ENCODE results near the gene TFG. TPM values are rescaled to one million over a fixed set of nuclear protein-coding genes. Genes with fewer than 3 reads are reported as not detected.

Gene TFG
- total and polyA plus RNA-seq, 2 of the 4 experiments (the other 2 are of a cell fraction): 47.7 to 165 TPM

DNA sequence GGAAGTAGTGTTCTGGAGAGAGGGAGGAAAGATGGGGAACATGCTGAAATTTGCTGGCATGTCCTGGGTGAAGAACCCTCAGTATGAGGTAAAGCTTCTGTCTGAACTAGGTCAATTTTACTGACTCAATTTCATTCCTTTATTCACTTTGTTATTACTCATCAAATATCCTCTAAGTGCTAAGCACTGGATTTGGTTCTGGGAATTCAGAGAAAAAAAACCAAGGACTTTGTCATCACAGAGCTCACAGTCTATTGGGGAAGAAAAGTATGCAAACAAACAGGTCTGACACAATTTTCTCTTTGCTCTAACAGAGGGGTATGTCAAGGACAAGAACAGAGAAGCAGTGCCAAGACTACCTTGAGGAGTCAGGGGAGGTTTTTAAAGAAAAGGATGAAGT, 68.0 kb downstream of the TFG start:
- H3K27ac ChIP-seq (ENCODE audit: insufficient read depth, low read length): no peak overlapping the region
- H3K4me3 ChIP-seq (ENCODE audit: insufficient read depth, low read depth, low read length): no peak overlapping the region
- in situ Hi-C loops (cut with MboI; ENCODE audit: low sequenced_read_pairs): no loop called here

More for the DNA sequence above, 68.0 kb downstream of the TFG start:
- Histone ChIP-seq H4K5ac (ENCODE audit: low read depth, low read length) (no peak overlapping the region), H3K79me1 (ENCODE audit: low read depth in 1 of 2, low read length in 2 of 2) (no peaks in the 10 kb centered on the region), H3K9me3 (ENCODE audit: control insufficient read depth, insufficient read depth, low read length) (no peaks in the 10 kb centered on the region), H4K20me1 (ENCODE audit: insufficient read depth, low read length) (no peaks in the 10 kb centered on the region), H2BK120ac (ENCODE audit: low read depth, low read length) (no peak overlapping the region), H3K4me2 (ENCODE audit: low read depth, low read length) (no peak overlapping the region), H4K91ac (ENCODE audit: insufficient read depth, low read depth, low read length) (no peak overlapping the region), H3K36me3 (ENCODE audit: control insufficient read depth, insufficient read depth, low read length) (no peaks in the 10 kb centered on the region), H3K56ac (ENCODE audit: extremely low read depth, insufficient read depth, low read length) (no peak overlapping the region), H3K14ac (replicated peaks; ENCODE audit: low read depth, low read length) (no peak overlapping the region; the same call in 1 of the 2 replicates), H4K8ac (ENCODE audit: low read depth in 2 of 2, low read length in 2 of 2) (peak overlapping the region in 1 of 2 experiments; percentile 19; a peak in 1 of 4 replicates), H3K9me1 (ENCODE audit: insufficient read depth, low read length) (peaks cover 15% of the 10 kb centered on the region), H2BK20ac (ENCODE audit: low read depth, low read length) (no peak overlapping the region), H3K27me3 (ENCODE audit: control insufficient read depth, insufficient read depth, low read length) (no peaks in the 10 kb centered on the region), H3K4me1 (ENCODE audit: control insufficient read depth, insufficient read depth, low read length) (peaks cover 7% of the 10 kb centered on the region; the same call in 1 of the 2 replicates), H2BK15ac (ENCODE audit: low read depth, low read length) (0 out of 3 replicates have a peak overlapping the region, but pooled peaks have one; percentile 19), H3K18ac (ENCODE audit: low read depth, low read length) (no peak overlapping the region), H2AK5ac (ENCODE audit: low read depth, low read length) (peak overlapping the region; percentile 27; the same call in 1 of the 2 replicates), H3K4ac (ENCODE audit: low read depth, low read length) (no peak overlapping the region), H2AFZ (replicated peaks; ENCODE audit: low read length, poor library complexity) (no peak overlapping the region), H3K9ac (ENCODE audit: low read depth, low read length) (no peak overlapping the region), H3K23ac (ENCODE audit: low read depth, low read length) (no peak overlapping the region; the same call in 1 of the 2 replicates), H2AK9ac (replicated peaks; ENCODE audit: low read depth, low read length, poor library complexity) (no peak overlapping the region), H2BK5ac (ENCODE audit: low read depth, low read length, poor library complexity, severe bottlenecking) (no peak overlapping the region)
- no TSS peak for BruUV-seq (replicated peaks)
- DNase-seq (peak; percentile 77), ATAC-seq (ENCODE audit: low read depth) (peak; percentile 79)
- TF ChIP-seq MXI1 (IDR thresholded peaks at IDR 0.05; ENCODE audit: borderline replicate concordance, low read depth, low read length) (no peak), MAFK (IDR thresholded peaks at IDR 0.05; ENCODE audit: low read depth, low read length) (no peak), RAD21 (IDR thresholded peaks at IDR 0.05; ENCODE audit: low read length) (no peak), USF2 (IDR thresholded peaks at IDR 0.05; ENCODE audit: low read depth, low read length) (no peak), RCOR1 (IDR thresholded peaks at IDR 0.05; ENCODE audit: insufficient replicate concordance, low read length) (no peak)
- intact Hi-C loops (cut with micrococcal nuclease) (no loop called here), dilution Hi-C loops (cut with HindIII; ENCODE audit: low sequenced_read_pairs, unreplicated experiment) (no loop called here)
- ChIA-PET POLR2A (ENCODE audit: unreplicated experiment) (no interaction called here), CTCF (interaction anchor here (1.6 kb wide), 1 partner anchor 21 kb away, joined by 4 read pairs; no protein-coding TSS in a partner anchor)

Measured in IMR-90 (cell line).